ENCODE data around the gene INSIG1. TPM values are rescaled to one million over a fixed set of nuclear protein-coding genes. Genes with fewer than 3 reads are reported as not detected.

Gene INSIG1
- total RNA-seq, 4 donors from 2014 or later, result 70.4 to 256 (median 145) TPM

DNA sequence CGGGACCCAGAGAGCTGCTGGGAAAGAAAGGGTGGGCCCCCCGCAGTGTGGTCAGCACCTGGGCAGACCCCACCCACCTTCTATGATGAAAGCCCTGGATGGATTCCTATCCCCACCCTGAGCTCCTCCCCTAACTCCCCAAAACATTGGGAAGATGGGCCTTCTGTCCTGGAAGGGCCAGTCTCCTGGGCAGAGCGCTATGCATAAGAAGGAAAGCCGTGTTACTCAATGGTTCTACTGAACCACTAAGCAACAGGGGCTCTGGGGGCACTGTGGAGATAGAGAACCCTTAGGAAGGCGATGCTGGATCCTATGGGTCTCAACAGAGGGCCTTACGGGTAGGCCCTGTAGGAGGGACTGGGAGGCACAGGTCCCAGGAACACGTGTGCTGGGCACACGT is 30.7 kb upstream of the INSIG1 start:
- TF ChIP-seq, protein P1, sequence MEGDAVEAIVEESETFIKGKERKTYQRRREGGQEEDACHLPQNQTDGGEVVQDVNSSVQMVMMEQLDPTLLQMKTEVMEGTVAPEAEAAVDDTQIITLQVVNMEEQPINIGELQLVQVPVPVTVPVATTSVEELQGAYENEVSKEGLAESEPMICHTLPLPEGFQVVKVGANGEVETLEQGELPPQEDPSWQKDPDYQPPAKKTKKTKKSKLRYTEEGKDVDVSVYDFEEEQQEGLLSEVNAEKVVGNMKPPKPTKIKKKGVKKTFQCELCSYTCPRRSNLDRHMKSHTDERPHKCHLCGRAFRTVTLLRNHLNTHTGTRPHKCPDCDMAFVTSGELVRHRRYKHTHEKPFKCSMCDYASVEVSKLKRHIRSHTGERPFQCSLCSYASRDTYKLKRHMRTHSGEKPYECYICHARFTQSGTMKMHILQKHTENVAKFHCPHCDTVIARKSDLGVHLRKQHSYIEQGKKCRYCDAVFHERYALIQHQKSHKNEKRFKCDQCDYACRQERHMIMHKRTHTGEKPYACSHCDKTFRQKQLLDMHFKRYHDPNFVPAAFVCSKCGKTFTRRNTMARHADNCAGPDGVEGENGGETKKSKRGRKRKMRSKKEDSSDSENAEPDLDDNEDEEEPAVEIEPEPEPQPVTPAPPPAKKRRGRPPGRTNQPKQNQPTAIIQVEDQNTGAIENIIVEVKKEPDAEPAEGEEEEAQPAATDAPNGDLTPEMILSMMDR (IDR thresholded peaks at IDR 0.05; ENCODE audit: low read depth), result no peak

DNA sequence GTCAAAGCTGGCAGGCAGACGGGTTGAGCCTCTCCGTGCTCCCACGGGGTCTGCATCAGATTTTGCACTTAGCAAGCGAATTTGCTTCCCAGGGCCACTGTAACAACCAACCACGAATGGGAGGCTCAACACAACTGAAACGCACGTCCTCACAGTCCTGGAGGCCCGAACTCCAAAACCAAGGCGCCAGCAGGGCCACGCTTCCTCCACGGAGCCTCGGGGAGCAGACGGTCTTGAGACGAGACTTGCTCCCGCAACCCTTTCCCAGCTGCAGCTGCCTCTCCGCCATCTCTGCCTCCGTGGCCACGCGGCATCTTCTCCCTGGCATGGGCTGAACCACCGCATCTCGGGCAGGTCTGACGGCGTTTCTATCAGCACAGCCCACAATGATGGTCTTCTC is 30.2 kb upstream of the INSIG1 start:
- TF ChIP-seq, protein P1 (IDR thresholded peaks at IDR 0.05; ENCODE audit: low read depth), result no peak

DNA sequence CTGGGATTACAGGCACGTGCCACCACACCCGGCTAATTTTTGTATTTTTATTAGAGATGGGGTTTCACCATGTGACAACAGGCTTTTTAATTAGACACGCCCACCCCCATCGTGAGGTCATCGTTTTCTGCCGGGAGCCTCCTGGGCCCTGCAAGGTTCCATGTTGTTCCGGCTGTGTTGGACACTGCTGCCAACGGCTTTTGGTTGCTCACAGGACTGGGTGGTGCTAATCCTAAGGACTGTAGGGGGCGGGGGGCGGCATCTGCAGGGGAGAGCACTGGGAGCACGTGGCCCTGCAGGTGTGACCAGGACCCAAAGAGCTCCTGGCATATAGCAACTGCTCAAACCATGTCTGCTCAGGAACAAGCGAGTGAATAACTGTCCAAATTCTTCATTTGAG is 29.5 kb upstream of the INSIG1 start:
- TF ChIP-seq, protein P1 (IDR thresholded peaks at IDR 0.05; ENCODE audit: low read depth), result no peak

DNA sequence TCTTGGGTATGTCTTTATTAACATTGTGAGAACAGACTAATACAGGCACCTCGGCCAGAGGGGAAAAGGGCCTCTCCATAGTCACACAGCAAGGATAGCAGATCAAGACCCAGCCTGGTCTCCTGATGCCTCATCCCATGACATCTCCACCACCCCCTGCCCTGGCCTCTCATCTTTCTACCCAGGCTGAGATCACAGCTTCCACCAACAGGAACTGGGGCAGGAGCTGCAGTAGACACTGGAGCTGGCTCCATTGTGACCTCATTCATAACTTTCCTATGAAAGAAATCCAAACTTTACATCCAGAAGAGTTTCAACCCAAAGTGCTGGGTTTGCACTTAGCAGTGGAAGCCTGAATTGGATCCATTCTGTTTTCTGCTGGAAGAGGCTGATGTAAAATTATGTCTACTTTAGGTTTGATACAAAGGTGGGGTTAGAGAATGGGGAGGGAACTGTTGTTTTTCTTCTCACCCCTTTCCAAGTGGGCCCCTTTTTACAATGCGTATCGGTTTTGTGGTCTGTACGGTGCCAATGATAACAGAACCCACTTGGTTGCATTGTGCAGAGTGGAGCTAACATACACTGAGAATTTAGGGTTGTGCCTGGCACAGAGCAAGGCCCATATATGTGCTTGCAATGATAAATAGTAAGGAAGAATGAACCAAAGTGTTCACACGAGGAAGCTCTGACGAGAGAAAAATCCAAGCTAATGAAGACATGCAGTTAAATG is 28.6 kb upstream of the INSIG1 start:
- TF ChIP-seq, protein P1 (IDR thresholded peaks at IDR 0.05; ENCODE audit: low read depth), result no peak

DNA sequence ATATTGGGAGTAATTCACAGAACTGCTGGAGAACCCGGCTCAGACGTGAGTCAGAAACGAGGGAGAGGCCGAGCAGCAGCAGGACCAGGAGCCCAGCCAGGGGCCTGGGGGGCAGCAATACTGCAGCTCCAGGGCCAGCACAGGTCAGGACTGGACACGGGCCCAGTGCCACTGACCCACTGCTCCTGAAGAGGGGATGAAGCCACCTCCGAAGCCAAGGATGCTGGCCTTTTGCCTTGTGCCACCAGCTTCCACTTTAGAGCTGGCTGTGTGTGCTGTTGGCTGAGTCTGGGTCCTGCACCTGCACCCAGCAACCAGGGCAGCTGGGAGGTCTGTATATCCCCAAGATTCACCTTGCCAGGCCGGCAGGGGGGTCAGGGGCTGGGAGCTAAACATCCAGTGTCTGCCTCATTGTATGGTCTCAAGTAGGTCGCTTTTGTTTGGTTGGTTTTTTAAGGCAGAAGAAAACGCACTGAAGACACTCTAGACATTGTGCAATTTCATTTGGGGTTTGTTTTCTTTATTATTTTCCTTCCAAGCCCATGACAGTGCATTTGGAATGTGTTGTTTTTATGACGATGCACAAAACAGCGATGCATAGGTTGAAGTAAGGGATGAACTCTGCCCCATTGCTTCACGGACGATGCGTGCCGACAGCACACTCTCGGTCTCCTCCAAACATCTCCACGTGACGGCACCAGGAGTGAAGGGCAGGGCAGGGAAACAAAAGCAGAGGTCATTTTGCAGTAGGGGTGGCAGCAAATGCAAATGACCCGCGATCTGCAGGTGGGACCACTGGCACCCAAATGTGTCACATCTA is 27.7 kb upstream of the INSIG1 start:
- TF ChIP-seq, protein P1 (IDR thresholded peaks at IDR 0.05; ENCODE audit: low read depth), result no peak

DNA sequence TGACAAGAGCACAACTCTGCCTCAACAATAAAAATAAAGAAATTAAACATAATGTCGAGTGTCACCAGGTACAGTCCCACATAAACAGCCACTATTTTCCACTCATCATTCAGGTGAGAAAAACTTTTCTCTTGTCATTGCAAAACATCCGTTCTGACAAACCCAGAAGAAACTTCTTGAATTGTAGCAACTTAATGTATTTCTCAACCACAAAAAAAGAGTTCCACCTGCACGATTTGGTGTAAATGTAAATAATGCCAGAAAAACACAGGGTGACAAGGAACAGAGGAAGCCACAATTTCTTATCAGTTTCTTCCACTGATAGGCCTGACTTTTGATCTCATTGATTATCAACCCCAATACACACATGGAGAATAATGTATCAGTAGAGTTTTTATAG is 26.8 kb upstream of the INSIG1 start:
- TF ChIP-seq, protein P1 (IDR thresholded peaks at IDR 0.05; ENCODE audit: low read depth), result no peak

DNA sequence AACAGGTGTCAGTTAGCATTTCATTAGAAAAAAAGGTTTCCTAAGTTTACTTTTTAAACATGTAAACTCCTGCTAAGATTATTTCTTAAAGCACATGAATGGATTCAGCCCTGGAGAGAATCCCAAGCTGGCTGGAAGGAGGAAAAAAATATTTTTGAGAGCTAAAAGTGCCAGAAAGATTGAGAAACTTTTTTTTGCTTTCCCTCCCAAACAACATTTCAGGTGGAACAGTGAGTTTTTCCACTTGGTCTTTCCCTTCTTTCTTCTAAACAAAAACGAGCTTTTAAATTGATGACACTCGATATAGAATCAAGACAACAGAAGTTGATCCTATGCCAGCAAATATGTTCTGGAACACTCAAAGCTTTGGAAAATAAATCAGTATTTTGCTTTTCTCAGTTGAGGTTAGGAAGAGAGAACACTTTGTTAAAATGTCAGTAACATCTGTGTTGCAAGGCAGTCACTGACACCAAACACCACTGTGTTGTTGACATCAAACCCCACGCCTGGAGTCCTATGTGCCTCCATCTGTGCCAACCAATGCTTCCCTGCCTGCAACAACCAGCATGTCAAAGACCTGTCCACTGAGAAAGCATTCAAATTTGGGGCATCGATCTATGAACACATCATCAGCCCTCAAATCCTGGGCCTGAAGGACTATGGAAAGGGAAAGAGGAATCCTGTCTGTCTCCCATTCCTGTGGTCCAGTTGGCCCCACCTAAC is 22.9 kb upstream of the INSIG1 start:
- TF ChIP-seq, protein P1 (IDR thresholded peaks at IDR 0.05; ENCODE audit: low read depth), result no peak

Measured in subcutaneous adipose tissue (tissue), 4 donors.